Activated CD8-positive, alpha-beta T cell treated with anti-CD3 and anti-CD28 coated beads for 36 hours (primary cell): Measurements from ENCODE around the gene TFCP2L1. TPM values are rescaled to one million over a fixed set of nuclear protein-coding genes. Genes with fewer than 3 reads are reported as not detected.

ENCODE experiments used
- ATAC-seq: fragments of 200-7000 bp; cut with Tn5 transposase; one replicate; pipeline ENCODE4 v1.10.0; 2021; ENCODE audit warnings: mild to moderate bottlenecking, moderate library complexity
- CTCF ChIA-PET: fragments of 350-600 bp; sonication (Branson Sonifier 250); formaldehyde crosslinking; loops from one replicate; lab custom pipeline; 2021; ENCODE audit warnings: antibody characterized with exemption; lab: Charles Lee
- POLR2A ChIA-PET: fragments of 350-600 bp; sonication (Branson Sonifier 250); formaldehyde crosslinking; loops from one replicate; lab custom pipeline; 2021; ENCODE audit warnings: antibody characterized with exemption; lab: Charles Lee
- DNase-seq: peaks from one replicate; pipeline ENCODE4 v3.0.0-alpha.2; 2020
- H3K27ac Mint-ChIP-seq: one replicate; pipeline ENCODE4 v1.8.0; 2021; ENCODE audit warnings: mild to moderate bottlenecking, mixed read lengths
- H3K27me3 Mint-ChIP-seq: one replicate; pipeline ENCODE4 v1.8.0; 2021; ENCODE audit warnings: mixed read lengths
- H3K36me3 Mint-ChIP-seq: one replicate; pipeline ENCODE4 v1.8.0; 2021; ENCODE audit warnings: low read depth, mixed read lengths
- H3K4me1 Mint-ChIP-seq: one replicate; pipeline ENCODE4 v1.8.0; 2021; ENCODE audit warnings: low read depth, mixed read lengths
- H3K4me3 Mint-ChIP-seq: one replicate; pipeline ENCODE4 v1.8.0; 2021; ENCODE audit warnings: mild to moderate bottlenecking, moderate library complexity, mixed read lengths
- H3K9me3 Mint-ChIP-seq: one replicate; pipeline ENCODE4 v1.8.0; 2021; ENCODE audit warnings: mixed read lengths
- intact Hi-C: fragments of 100-400 bp; cut with micrococcal nuclease; formaldehyde crosslinking; loops from one replicate; pipeline ENCODE4 v1.10.0; 2022
- total RNA-seq, 2 experiments: library from RNA; stranded (reverse); gene quantifications; one replicate each; pipeline ENCODE4 v1.2.3, GENCODE V29; 2021
- TF ChIP-seq, protein P1 (sequence below): fragments of 200-600 bp; IDR thresholded peaks from one replicate; pipeline ENCODE4 v1.8.0; 2022; ENCODE audit warnings: antibody characterized with exemption, mild to moderate bottlenecking

TFCP2L1 gene
- total RNA-seq, 2 experiments from 2014 or later = 0.04 TPM; not detected in 1

DNA sequence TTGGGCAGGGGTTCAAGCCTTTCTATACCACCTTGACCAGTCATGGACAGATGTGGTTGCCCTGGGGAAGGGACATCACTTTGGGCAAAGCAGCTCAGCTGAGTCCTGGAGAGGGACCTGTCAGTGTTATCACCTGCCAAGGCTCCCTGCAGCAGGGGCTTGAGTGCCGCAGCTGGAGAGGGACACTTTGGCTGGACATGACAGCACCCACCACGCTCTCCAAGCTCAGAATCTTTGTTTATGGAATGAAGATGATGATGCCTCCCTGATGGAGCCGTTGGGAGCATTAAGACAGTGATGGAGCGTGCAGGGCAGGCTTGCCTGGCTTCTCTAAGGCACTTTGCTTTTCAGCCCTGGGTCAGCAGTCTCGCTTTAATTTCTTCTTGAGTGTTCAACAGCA, 4.3 kb upstream of the TFCP2L1 start:
- Mint-ChIP-seq H3K27ac (no peak overlapping the region), H3K4me3 (no peak overlapping the region), H3K9me3 (no peaks in the 10 kb centered on the region), H3K27me3 (peaks cover 14% of the 10 kb centered on the region), H3K36me3 (no peaks in the 10 kb centered on the region), H3K4me1 (peaks cover under 1% of the 10 kb centered on the region)
- intact Hi-C loops = no loop called here
- ChIA-PET CTCF (no interaction called here), POLR2A (no interaction called here)
- no peak for ATAC-seq
- no peak for DNase-seq
- TF ChIP-seq, protein P1, sequence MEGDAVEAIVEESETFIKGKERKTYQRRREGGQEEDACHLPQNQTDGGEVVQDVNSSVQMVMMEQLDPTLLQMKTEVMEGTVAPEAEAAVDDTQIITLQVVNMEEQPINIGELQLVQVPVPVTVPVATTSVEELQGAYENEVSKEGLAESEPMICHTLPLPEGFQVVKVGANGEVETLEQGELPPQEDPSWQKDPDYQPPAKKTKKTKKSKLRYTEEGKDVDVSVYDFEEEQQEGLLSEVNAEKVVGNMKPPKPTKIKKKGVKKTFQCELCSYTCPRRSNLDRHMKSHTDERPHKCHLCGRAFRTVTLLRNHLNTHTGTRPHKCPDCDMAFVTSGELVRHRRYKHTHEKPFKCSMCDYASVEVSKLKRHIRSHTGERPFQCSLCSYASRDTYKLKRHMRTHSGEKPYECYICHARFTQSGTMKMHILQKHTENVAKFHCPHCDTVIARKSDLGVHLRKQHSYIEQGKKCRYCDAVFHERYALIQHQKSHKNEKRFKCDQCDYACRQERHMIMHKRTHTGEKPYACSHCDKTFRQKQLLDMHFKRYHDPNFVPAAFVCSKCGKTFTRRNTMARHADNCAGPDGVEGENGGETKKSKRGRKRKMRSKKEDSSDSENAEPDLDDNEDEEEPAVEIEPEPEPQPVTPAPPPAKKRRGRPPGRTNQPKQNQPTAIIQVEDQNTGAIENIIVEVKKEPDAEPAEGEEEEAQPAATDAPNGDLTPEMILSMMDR = no peak

DNA sequence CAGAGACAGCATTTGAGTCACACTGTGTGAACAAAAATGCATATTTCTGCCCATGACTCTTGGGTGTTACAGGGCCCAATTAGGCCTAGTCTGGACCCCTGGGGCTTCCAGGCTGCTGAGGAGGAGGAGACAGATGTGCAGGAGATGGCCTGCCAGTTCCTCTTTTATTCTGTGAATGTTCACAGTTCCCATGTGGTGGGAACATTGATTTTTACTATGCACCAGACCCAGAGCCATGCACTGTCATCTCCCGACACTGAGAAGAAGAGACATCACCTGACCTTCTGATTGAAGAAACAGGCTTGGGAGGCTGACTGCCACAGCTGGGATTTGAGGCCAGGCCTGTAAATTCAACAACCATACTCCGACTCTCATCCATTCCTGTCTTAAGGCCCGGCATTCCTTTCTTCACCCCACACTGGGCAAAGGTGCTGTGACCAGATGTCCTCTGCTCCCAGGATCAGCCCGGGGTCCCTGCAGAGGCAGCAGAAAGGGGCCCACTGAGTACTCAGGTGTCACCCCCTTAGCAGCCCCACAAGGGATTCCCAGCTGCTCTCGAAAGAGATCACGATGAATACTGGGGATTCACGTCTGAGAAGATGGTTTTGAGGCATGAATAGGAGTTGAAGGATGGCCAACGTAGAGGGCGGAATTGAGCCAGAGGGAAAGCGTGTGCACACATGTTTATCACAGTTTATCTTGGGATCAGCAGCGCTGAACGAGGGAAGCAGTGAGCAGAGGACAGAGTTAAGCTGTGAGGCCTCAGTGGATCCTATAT, 3.6 kb upstream of the TFCP2L1 start:
- H3K4me1 Mint-ChIP-seq = peaks cover 3% of the 10 kb centered on the region
- POLR2A ChIA-PET = no interaction called here
- ATAC-seq (no peak), DNase-seq (no peak)
- H3K27me3 Mint-ChIP-seq = peaks cover 21% of the 10 kb centered on the region
- no peaks in the 10 kb centered on the region for H3K36me3 Mint-ChIP-seq
- intact Hi-C loops = no loop called here
- no peak overlapping the region for H3K27ac Mint-ChIP-seq
- CTCF ChIA-PET = no interaction called here
- TF ChIP-seq, protein P1 = no peak
- H3K9me3 Mint-ChIP-seq = no peaks in the 10 kb centered on the region
- H3K4me3 Mint-ChIP-seq = no peak overlapping the region

DNA sequence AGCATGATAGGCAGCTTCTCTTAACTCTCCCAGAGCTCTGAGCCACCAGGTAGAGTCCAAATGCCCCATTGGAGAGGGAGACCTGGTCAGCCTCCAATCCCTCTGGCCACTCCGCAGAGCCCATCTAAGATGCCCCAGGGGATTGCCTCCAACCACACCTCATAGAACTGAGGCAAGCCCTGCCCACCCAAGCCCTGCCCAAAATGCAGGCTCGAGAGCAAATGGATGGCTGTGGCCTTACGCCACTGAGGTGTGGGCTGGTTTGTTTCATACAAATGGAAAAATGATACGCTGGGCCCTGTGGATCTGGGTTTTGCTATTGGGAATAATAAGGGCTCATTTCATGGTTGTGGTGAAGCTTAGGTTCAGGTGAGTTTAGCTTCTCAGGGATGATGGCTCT, 3.0 kb upstream of the TFCP2L1 start:
- H3K4me3 Mint-ChIP-seq = no peak overlapping the region
- no peaks in the 10 kb centered on the region for H3K36me3 Mint-ChIP-seq
- ChIA-PET CTCF (no interaction called here), POLR2A (no interaction called here)
- peaks cover 3% of the 10 kb centered on the region for H3K4me1 Mint-ChIP-seq
- H3K27me3 Mint-ChIP-seq = peaks cover 28% of the 10 kb centered on the region
- ATAC-seq = no peak
- H3K27ac Mint-ChIP-seq = no peak overlapping the region
- H3K9me3 Mint-ChIP-seq = no peaks in the 10 kb centered on the region
- DNase-seq = no peak
- TF ChIP-seq, protein P1 = no peak
- intact Hi-C loops = no loop called here

DNA sequence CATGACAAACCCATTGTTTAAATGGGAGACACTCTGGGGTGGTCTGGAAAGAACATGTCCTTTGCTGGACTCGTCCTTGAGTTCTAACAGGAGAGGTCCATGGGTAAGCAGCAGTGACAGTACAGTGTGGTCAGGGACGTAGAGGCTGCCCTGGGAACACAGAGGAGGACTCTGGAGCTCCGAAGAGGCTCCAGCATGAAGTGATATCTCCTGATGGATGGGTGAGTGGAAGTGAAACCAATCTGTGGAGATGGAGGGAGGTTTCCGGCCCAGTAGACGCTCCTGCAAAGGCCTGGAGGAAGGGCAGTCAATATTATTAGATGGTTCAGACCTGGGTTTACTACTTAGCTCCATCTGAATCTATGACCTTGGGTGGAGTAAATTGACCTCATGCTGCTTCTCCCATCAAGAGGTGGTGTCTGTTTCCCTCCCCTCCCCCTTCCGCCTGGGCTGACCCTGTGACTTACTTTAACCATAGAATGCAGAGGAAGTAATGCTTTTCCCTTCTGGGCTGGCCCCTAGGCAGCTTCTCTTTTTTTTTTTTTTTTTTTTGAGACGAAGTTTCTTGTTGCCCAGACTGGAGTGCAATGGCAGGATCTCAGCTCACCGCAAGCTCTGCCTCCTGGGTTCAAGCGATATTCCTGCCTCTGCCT, 2.3 kb upstream of the TFCP2L1 start:
- no peaks in the 10 kb centered on the region for H3K9me3 Mint-ChIP-seq
- H3K4me1 Mint-ChIP-seq = peaks cover 3% of the 10 kb centered on the region
- H3K27ac Mint-ChIP-seq = no peak overlapping the region
- ChIA-PET POLR2A (no interaction called here), CTCF (no interaction called here)
- H3K36me3 Mint-ChIP-seq = no peaks in the 10 kb centered on the region
- TF ChIP-seq, protein P1 = no peak
- intact Hi-C loops = no loop called here
- H3K27me3 Mint-ChIP-seq = peaks cover 34% of the 10 kb centered on the region
- ATAC-seq = no peak
- DNase-seq = no peak
- H3K4me3 Mint-ChIP-seq = no peak overlapping the region

DNA sequence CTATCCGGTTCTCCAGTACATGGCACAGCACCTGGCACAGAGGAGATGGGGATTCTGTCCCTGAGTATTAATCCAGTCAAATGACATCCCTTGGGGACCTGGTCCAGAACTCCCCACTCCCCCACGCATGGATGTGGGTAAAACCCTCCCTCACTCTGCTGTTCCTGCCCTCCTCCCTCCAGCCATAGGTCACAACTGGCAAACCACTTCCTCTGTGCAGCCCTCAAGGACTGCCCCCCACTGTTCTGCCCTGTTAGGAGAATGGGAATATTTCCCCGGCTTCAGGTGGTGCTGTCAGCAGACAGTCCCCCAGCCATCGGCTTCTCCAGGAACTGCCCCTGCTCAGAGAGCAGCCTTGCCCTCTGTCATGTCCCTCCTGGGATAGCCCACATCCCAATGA, 1.5 kb upstream of the TFCP2L1 start:
- H3K27me3 Mint-ChIP-seq = peaks cover 37% of the 10 kb centered on the region
- CTCF ChIA-PET = no interaction called here
- intact Hi-C loops = no loop called here

More for the DNA sequence above, 1.5 kb upstream of the TFCP2L1 start:
- Mint-ChIP-seq H3K36me3 (no peaks in the 10 kb centered on the region), H3K9me3 (no peaks in the 10 kb centered on the region), H3K4me1 (peaks cover 3% of the 10 kb centered on the region), H3K27ac (no peak overlapping the region), H3K4me3 (no peak overlapping the region)
- POLR2A ChIA-PET = no interaction called here
- DNase-seq = no peak
- TF ChIP-seq, protein P1 = no peak
- no peak for ATAC-seq
